Suprapubic skin (tissue), 4 donors: ENCODE results near the gene NCOA5.
"Not testable (repeated sequence)": the region's sequence is repeated elsewhere in the genome, so short reads cannot be mapped to it uniquely, and the experiment has no call there.

Source experiments
- CTCF ChIP-seq, 2 donors: fragments of 200-600 bp in 1 of 2; fragments of 450-650 bp in 1 of 2; sonication (generic) in 1 of 2; IDR thresholded peaks; one replicate each; pipeline ENCODE4 v1.5.1; 2016 to 2019; ENCODE audit warnings: antibody characterized with exemption in 2 of 2, mild to moderate bottlenecking in 1 of 2, moderate library complexity in 1 of 2
- EP300 ChIP-seq: sonication (generic); formaldehyde crosslinking; IDR thresholded peaks from one replicate; pipeline ENCODE4 v1.6.1; 2017; ENCODE audit warnings: antibody characterized with exemption
- POLR2A ChIP-seq, 2 donors: fragments of 450-650 bp; IDR thresholded peaks; one replicate each; pipeline ENCODE4 v1.6.1; 2017; ENCODE audit warnings: antibody characterized with exemption in 2 of 2, mild to moderate bottlenecking in 2 of 2, moderate library complexity in 2 of 2
- POLR2AphosphoS5 ChIP-seq, 3 donors: sonication (generic); formaldehyde crosslinking; IDR thresholded peaks; one replicate each; pipeline ENCODE4 v1.6.1; 2017; ENCODE audit warnings: antibody characterized with exemption in 3 of 3

- not testable (repeated sequence) for TF ChIP-seq CTCF (IDR thresholded peaks at IDR 0.05); POLR2AphosphoS5 (IDR thresholded peaks at IDR 0.05); POLR2A (IDR thresholded peaks at IDR 0.05); EP300
Measured at GRCh38 chr20:46100444-46100843, 10.7 kb upstream of the NCOA5 start.
